ENCODE measurements around the gene ANTXR1. TPM values are rescaled to one million over a fixed set of nuclear protein-coding genes. Genes with fewer than 3 reads are reported as not detected.

The ANTXR1 gene
- total RNA-seq, 1 experiment from 2014 or later = 25.7 TPM

- TF ChIP-seq CTCF (IDR thresholded peaks at IDR 0.05 in 2 of 3, conservative IDR thresholded peaks at IDR 0.05 in 1 of 3; ENCODE audit: borderline replicate concordance in 1 of 3, insufficient read depth in 1 of 3, low read depth in 2 of 3, low read length in 2 of 3) (no peak), POLR2A (IDR thresholded peaks at IDR 0.05; ENCODE audit: borderline replicate concordance, extremely low read depth, insufficient read depth, insufficient read length) (no peak), ELF1 (IDR thresholded peaks at IDR 0.05; ENCODE audit: borderline replicate concordance, low read depth) (no peak), ZBTB33 (IDR thresholded peaks at IDR 0.05; ENCODE audit: extremely low read depth, insufficient replicate concordance, low read length) (no peak), ZFX (IDR thresholded peaks at IDR 0.05) (no peak)
Measured at GRCh38 chr2:69097148-69097610, 84.2 kb downstream of the ANTXR1 start (continued).

- Histone ChIP-seq H3K4me3 (replicated peaks in 1 of 2; ENCODE audit: low read depth in 1 of 2, low read length in 2 of 2) (no peak overlapping the region), H3K4me1 (ENCODE audit: control insufficient read depth in 1 of 2, insufficient read depth in 2 of 2, low read length in 2 of 2) (no peaks in the 10 kb centered on the region), H3K79me2 (ENCODE audit: insufficient read depth, low read length) (no peaks in the 10 kb centered on the region), H3K9ac (ENCODE audit: low read length) (no peak overlapping the region), H3K27ac (ENCODE audit: low read depth, low read length) (no peak overlapping the region), H3K27me3 (ENCODE audit: insufficient read depth, low read length) (no peaks in the 10 kb centered on the region), H3K9me2 (ENCODE audit: insufficient read depth) (no peaks in the 10 kb centered on the region), H3K4me2 (ENCODE audit: low read length) (no peak overlapping the region), H3K36me3 (ENCODE audit: control insufficient read depth in 1 of 2, insufficient read depth in 2 of 2, low read length in 2 of 2) (0 out of 4 replicates have a peak, but pooled peaks cover under 1 to 3% of the 10 kb centered on the region in 2 experiments), H4K20me1 (ENCODE audit: insufficient read depth) (no peaks in the 10 kb centered on the region), H3K9me3 (ENCODE audit: control insufficient read depth in 1 of 2, insufficient read depth in 1 of 2, low read depth in 1 of 2, low read length in 2 of 2) (no peaks in the 10 kb centered on the region), H2AFZ (ENCODE audit: low read depth, low read length, poor library complexity, severe bottlenecking) (no peak overlapping the region)
- TF ChIP-seq CBX3 (IDR thresholded peaks at IDR 0.05; ENCODE audit: low read depth) (no peak), POLR2AphosphoS5 (IDR thresholded peaks at IDR 0.05; ENCODE audit: low read depth, low read length) (no peak), CTCF (IDR thresholded peaks at IDR 0.05 in 2 of 3, conservative IDR thresholded peaks at IDR 0.05 in 1 of 3; ENCODE audit: borderline replicate concordance in 1 of 3, insufficient read depth in 1 of 3, low read depth in 2 of 3, low read length in 2 of 3) (no peak)
- BruUV-seq (replicated peaks) = no TSS peak
- ATAC-seq (no peak), DNase-seq (ENCODE audit: low read depth, low spot score) (no peak)
- ChIA-PET RAD21 (ENCODE audit: low non-redundant PET in 1 of 2, low total read pairs in 2 of 2, uncharacterized antibody in 2 of 2, unreplicated experiment in 2 of 2) (no interaction called here), POLR2A (no interaction called here), CTCF (no interaction called here)
- intact Hi-C loops (cut with micrococcal nuclease) = no loop called here
Measured at GRCh38 chr2:69097891-69098655, 85.1 kb downstream of the ANTXR1 start.

Measured in HCT116 (cell line).